ENCODE measurements around the gene AHRR.

GRCh38 chr5:462051-462481, 140.6 kb downstream of the AHRR start:
- TF ChIP-seq CTCF (IDR thresholded peaks at IDR 0.05): no peak
- no peak for TF ChIP-seq POLR2A (IDR thresholded peaks at IDR 0.05)
